K562 (cell line): ENCODE measurements around the gene ZFP42. TPM values are rescaled to one million over a fixed set of nuclear protein-coding genes. Genes with fewer than 3 reads are reported as not detected.

Experiments
- ATAC-seq: fragments of 200-7000 bp; cut with Tn5 transposase; 3 replicates; pipeline ENCODE4 v1.9.1; 2020; ENCODE audit warnings: moderate library complexity
- BruUV-seq: library from RNA; stranded (reverse); fragments of 400-500 nt; replicated peaks from 2 replicates; lab custom pipeline; 2021; lab: Mats Ljungman, UMichigan
- CTCF ChIA-PET: fragments of 300-600 bp; formaldehyde crosslinking; extraction: SDS; loops from one replicate; lab custom pipeline; 2021; ENCODE audit warnings: low intra/inter-chr PET ratio; lab: Yijun Ruan, JAX
- POLR2A ChIA-PET: fragments of 300-600, 350-650 bp; sonication (Branson Sonifier 250); formaldehyde crosslinking; extraction: SDS; loops from one replicate; lab custom pipeline; 2021; ENCODE audit warnings: antibody characterized with exemption, inconsistent platforms; lab: Yijun Ruan, JAX
- DNase-seq, 4 experiments: peaks; one replicate each; pipeline versions ENCODE4 v3.0.0 to v3.0.0-alpha.2; 2011 to 2018; ENCODE audit warnings: low spot score in 3 of 4, mixed read lengths in 3 of 4; ENCODE audit errors: extremely low read depth in 1 of 4
- FAIRE-seq: peaks from 2 replicates; lab custom pipeline; 2011; peaks lifted over from hg19 to GRCh38; lab: Jason Lieb, UNC
- H2AFZ ChIP-seq: 2 replicates; pipeline ENCODE4 v1.6.0; 2011; ENCODE audit warnings: low read depth, low read length, control low read depth, inconsistent platforms
- H3K27ac ChIP-seq: fragments of 200-600 bp; 3 replicates; pipeline ENCODE4 v1.8.0; 2011; ENCODE audit warnings: low read depth, mild to moderate bottlenecking, control low read depth, inconsistent platforms, low read length, moderate library complexity, mixed read lengths; ENCODE audit errors: extremely low read depth
- H3K27me3 ChIP-seq, 2 experiments: fragments of 300-600 bp in 1 of 2; 2 replicates in 1 of 2; 3 replicates in 1 of 2; pipeline versions ENCODE4 v1.6.0 to v1.8.0; 2011; ENCODE audit warnings: inconsistent platforms in 2 of 2, low read length in 2 of 2, mild to moderate bottlenecking in 1 of 2, mixed read lengths in 1 of 2, moderate library complexity in 1 of 2; ENCODE audit not compliant: control insufficient read depth in 2 of 2, insufficient read depth in 2 of 2
- H3K36me3 ChIP-seq: fragments of 300-600 bp; 3 replicates; pipeline ENCODE4 v1.8.0; 2011; ENCODE audit warnings: mild to moderate bottlenecking, low read length, inconsistent platforms; ENCODE audit not compliant: control insufficient read depth, insufficient read depth
- H3K4me1 ChIP-seq, 2 experiments: fragments of 200-600 bp in 1 of 2; replicated peaks in 1 of 2; 2 replicates in 1 of 2; 3 replicates in 1 of 2; pipeline versions ENCODE4 v1.5.1 to v1.8.0; 2011; ENCODE audit warnings: inconsistent platforms in 2 of 2, low read length in 2 of 2, mild to moderate bottlenecking in 1 of 2, mixed read lengths in 1 of 2, moderate library complexity in 1 of 2; ENCODE audit not compliant: control insufficient read depth in 2 of 2, insufficient read depth in 2 of 2
- H3K4me2 ChIP-seq: 2 replicates; pipeline ENCODE4 v1.6.1; 2011; ENCODE audit warnings: low read length, control low read depth, inconsistent platforms, mixed read lengths; ENCODE audit not compliant: insufficient read depth
- H3K4me3 ChIP-seq: fragments of 200-600 bp; sonication (generic), shearing (Covaris generic); 2 replicates; pipeline ENCODE4 v1.5.1; 2016; ENCODE audit warnings: control low read depth, inconsistent platforms
- H3K79me2 ChIP-seq: fragments of 200-600 bp; 3 replicates; pipeline ENCODE4 v1.8.0; 2011; ENCODE audit warnings: low read length, inconsistent platforms; ENCODE audit not compliant: control insufficient read depth, insufficient read depth
- H3K9ac ChIP-seq, 2 experiments: 2 replicates each; pipeline versions ENCODE4 v1.6.0 to v1.6.1; 2011; ENCODE audit warnings: low read depth in 2 of 2, low read length in 2 of 2, control low read depth in 1 of 2, inconsistent platforms in 1 of 2, mild to moderate bottlenecking in 1 of 2, mixed read lengths in 1 of 2; ENCODE audit not compliant: insufficient read depth in 1 of 2
- H3K9me1 ChIP-seq: one replicate; pipeline ENCODE4 v1.6.0; 2011; ENCODE audit warnings: inconsistent platforms, mild to moderate bottlenecking, low read length, moderate library complexity; ENCODE audit not compliant: control insufficient read depth, insufficient read depth
- H3K9me3 ChIP-seq: replicated peaks from 2 replicates; pipeline ENCODE4 v1.5.1; 2011; ENCODE audit warnings: low read depth, low read length, inconsistent platforms; ENCODE audit not compliant: control insufficient read depth, insufficient read depth
- H4K20me1 ChIP-seq: replicated peaks from 2 replicates; pipeline ENCODE4 v1.6.1; 2011; ENCODE audit warnings: low read length, inconsistent platforms, mixed read lengths; ENCODE audit not compliant: control insufficient read depth, insufficient read depth
- MAFK ChIP-seq: IDR thresholded peaks from 2 replicates; pipeline ENCODE4 v1.6.1; 2011; ENCODE audit warnings: low read length, improper control_type of control experiment
- SRSF3 ChIP-seq: fragments of 200-400 bp; formaldehyde crosslinking; IDR thresholded peaks from 2 replicates; pipeline ENCODE4 v1.6.1; 2016; ENCODE audit warnings: mild to moderate bottlenecking, low read length, moderate library complexity; ENCODE audit not compliant: insufficient read depth
- ZNF696 ChIP-seq: fragments of 250-450 bp; sonication (Bioruptor Pico); conservative IDR thresholded peaks from 2 replicates; pipeline ENCODE4 v1.4.0; 2020; ENCODE audit warnings: mild to moderate bottlenecking, moderate library complexity
- ZNF785 ChIP-seq: fragments of 250-450 bp; sonication (Bioruptor Pico); IDR thresholded peaks from 2 replicates; pipeline ENCODE4 v1.4.0; 2020; ENCODE audit warnings: mild to moderate bottlenecking
- WGBS: fragments of 100-300 bp; shearing (Covaris generic); methylation state at CpG from one replicate; pipeline ENCODE4 v1.1.6; 2016; ENCODE audit warnings: low coverage, mixed read lengths; ENCODE audit not compliant: insufficient coverage; ENCODE audit errors: missing lambda C conversion rate; 5-methylcytosine and 5-hydroxymethylcytosine counted together
- in situ Hi-C: fragments of 300-500 bp; cut with MboI; formaldehyde crosslinking; loops from 4 replicates; pipeline ENCODE4 v1.15.0; 2018; ENCODE audit warnings: inconsistent platforms, mixed read lengths
- intact Hi-C: fragments of 100-400 bp; cut with micrococcal nuclease; formaldehyde crosslinking; loops from 2 replicates; pipeline ENCODE4 v1.14.2; 2022
- polyA plus RNA-seq, 8 experiments: library from polyadenylated mRNA; depleted of rRNA in 4 of 8; stranded (reverse) in 5 of 8; unstranded in 3 of 8; fragments of >200 nt; fragmentation: Nextera tagmentation in 2 of 8; fragmentation: Illumina TruSeq in 1 of 8; extraction: Ambion mirVana in 2 of 8; extraction: Trizol in 1 of 8; gene quantifications; 2 replicates each; pipeline versions ENCODE4 v1.2.1 to v1.2.3, GENCODE V29; 2011 to 2014; ENCODE audit warnings: inconsistent platforms in 1 of 8, missing spikeins in 1 of 8
- total RNA-seq, 7 experiments: library from RNA; depleted of rRNA in 6 of 7; stranded (reverse); fragments of >200 nt in 6 of 7; fragmentation: Illumina TruSeq in 2 of 7; extraction: Trizol in 2 of 7; gene quantifications; 2 replicates each; pipeline versions ENCODE4 v1.2.1 to v1.2.3, GENCODE V29; 2011 to 2021; ENCODE audit warnings: low replicate concordance in 1 of 7
- TF ChIP-seq, protein P1 (sequence below): fragments of 250-450 bp; sonication (Bioruptor Pico); IDR thresholded peaks from 2 replicates; pipeline ENCODE4 v1.4.0; 2020
- TF ChIP-seq, protein P2 (sequence below): fragments of 200-800 bp; sonication (Bioruptor generic); IDR thresholded peaks from 2 replicates; pipeline ENCODE4 v1.6.1; 2017; ENCODE audit warnings: missing genetic modification characterization, missing compliant biosample characterization

Gene ZFP42
- total and polyA plus RNA-seq, 9 of the 15 experiments (the other 6 are each of a cell fraction or from before 2014, with no cell fraction given), result 0.09 to 0.64 (median 0.20) TPM

GRCh38 chr4:188023682-188024081, 28.1 kb downstream of the ZFP42 start:
- TF ChIP-seq ZNF785, result no peak
- no peak for TF ChIP-seq MAFK
- no peak for TF ChIP-seq ZNF696
- no peak for TF ChIP-seq SRSF3
- TF ChIP-seq, protein P1, sequence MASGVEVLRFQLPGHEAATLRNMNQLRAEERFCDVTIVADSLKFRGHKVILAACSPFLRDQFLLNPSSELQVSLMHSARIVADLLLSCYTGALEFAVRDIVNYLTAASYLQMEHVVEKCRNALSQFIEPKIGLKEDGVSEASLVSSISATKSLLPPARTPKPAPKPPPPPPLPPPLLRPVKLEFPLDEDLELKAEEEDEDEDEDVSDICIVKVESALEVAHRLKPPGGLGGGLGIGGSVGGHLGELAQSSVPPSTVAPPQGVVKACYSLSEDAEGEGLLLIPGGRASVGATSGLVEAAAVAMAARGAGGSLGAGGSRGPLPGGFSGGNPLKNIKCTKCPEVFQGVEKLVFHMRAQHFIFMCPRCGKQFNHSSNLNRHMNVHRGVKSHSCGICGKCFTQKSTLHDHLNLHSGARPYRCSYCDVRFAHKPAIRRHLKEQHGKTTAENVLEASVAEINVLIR (CRISPR knock-in tag), result no peak
- TF ChIP-seq, protein P2, sequence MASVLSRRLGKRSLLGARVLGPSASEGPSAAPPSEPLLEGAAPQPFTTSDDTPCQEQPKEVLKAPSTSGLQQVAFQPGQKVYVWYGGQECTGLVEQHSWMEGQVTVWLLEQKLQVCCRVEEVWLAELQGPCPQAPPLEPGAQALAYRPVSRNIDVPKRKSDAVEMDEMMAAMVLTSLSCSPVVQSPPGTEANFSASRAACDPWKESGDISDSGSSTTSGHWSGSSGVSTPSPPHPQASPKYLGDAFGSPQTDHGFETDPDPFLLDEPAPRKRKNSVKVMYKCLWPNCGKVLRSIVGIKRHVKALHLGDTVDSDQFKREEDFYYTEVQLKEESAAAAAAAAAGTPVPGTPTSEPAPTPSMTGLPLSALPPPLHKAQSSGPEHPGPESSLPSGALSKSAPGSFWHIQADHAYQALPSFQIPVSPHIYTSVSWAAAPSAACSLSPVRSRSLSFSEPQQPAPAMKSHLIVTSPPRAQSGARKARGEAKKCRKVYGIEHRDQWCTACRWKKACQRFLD (CRISPR knock-in tag), result no peak
- TF ChIP-seq, all 486 proteins: peak for 0
- no peak overlapping the region for H3K4me2 ChIP-seq
- in situ Hi-C loops, result no loop called here
- ChIA-PET CTCF (no interaction called here), POLR2A (no interaction called here)
- H3K9me3 ChIP-seq, result no peaks in the 10 kb centered on the region
- H3K27me3 ChIP-seq, result peaks cover 0 to 9% of the 10 kb centered on the region in 2 experiments; a peak in 2 of 5 replicates
- no TSS peak for BruUV-seq
- H3K9me1 ChIP-seq, result no peaks in the 10 kb centered on the region
- H3K36me3 ChIP-seq, result no peaks in the 10 kb centered on the region
- ATAC-seq (no peak), FAIRE-seq (no peak), DNase-seq (no peak)
- no peaks in the 10 kb centered on the region for H3K4me1 ChIP-seq
- 0% methylated on average over 3 of the region's 6 CpGs for WGBS
- no peaks in the 10 kb centered on the region for H4K20me1 ChIP-seq
- H3K27ac ChIP-seq, result no peak overlapping the region
- no peak overlapping the region for H3K9ac ChIP-seq
- no peak overlapping the region for H2AFZ ChIP-seq
- no peak overlapping the region for H3K4me3 ChIP-seq
- intact Hi-C loops, result no loop called here
- H3K79me2 ChIP-seq, result no peaks in the 10 kb centered on the region
